Ovary (tissue), 10 donors: ENCODE data around the gene TREML1. TPM values are rescaled to one million over a fixed set of nuclear protein-coding genes. Genes with fewer than 3 reads are reported as not detected.

Source experiments
- DNase-seq, 5 donors: peaks; one replicate each; pipeline ENCODE4 v3.0.0-alpha.2; 2019 to 2020
- H3K27ac ChIP-seq, 2 donors: fragments of 200-600 bp; one replicate each; pipeline versions ENCODE4 v1.5.1 to v1.8.0; 2019 to 2022
- H3K27me3 ChIP-seq: fragments of 200-600 bp; one replicate; pipeline ENCODE4 v1.8.0; 2022
- H3K36me3 ChIP-seq: fragments of 200-600 bp; sonication (generic); one replicate; pipeline ENCODE4 v1.5.1; 2019
- H3K4me1 ChIP-seq: one replicate; pipeline ENCODE4 v1.8.1; 2013; ENCODE audit warnings: mild to moderate bottlenecking, moderate library complexity; ENCODE audit not compliant: insufficient read depth
- H3K4me3 ChIP-seq: fragments of 200-600 bp; sonication (generic); one replicate; pipeline ENCODE4 v1.5.1; 2017
- H3K9me3 ChIP-seq, 2 donors: fragments of 200-600 bp in 1 of 2; sonication (generic) in 1 of 2; one replicate each; pipeline versions ENCODE4 v1.5.1 to v1.8.1; 2013 to 2019; ENCODE audit warnings: mild to moderate bottlenecking in 1 of 2, moderate library complexity in 1 of 2
- CTCF ChIP-seq, 3 donors: fragments of 450-650 bp in 2 of 3; fragments of 200-600 bp in 1 of 3; IDR thresholded peaks; one replicate each; pipeline versions ENCODE4 v1.5.1 to v1.8.0; 2016 to 2022; ENCODE audit warnings: antibody characterized with exemption in 3 of 3, mild to moderate bottlenecking in 1 of 3
- EP300 ChIP-seq: sonication (generic); formaldehyde crosslinking; IDR thresholded peaks from one replicate; pipeline ENCODE4 v1.6.1; 2017; ENCODE audit warnings: antibody characterized with exemption
- POLR2A ChIP-seq: fragments of 450-650 bp; IDR thresholded peaks from one replicate; pipeline ENCODE4 v1.6.1; 2017; ENCODE audit warnings: antibody characterized with exemption, mild to moderate bottlenecking, moderate library complexity
- WGBS, 3 donors: extraction: QIAGEN DNeasy Blood & Tissue Kit in 1 of 3; methylation state at CpG; one replicate each; pipeline versions ENCODE4 v1.1.5 to v1.1.7; 2013 to 2017; 5-methylcytosine and 5-hydroxymethylcytosine counted together
- intact Hi-C, 4 donors: fragments of 100-400 bp; cut with DNase I; formaldehyde crosslinking; loops; one replicate each; pipeline versions ENCODE4 v1.11.0 to v1.15.1; 2022 to 2023
- long read RNA-seq, 3 donors: library from polyadenylated mRNA in 2 of 3; unstranded in 2 of 3; transcript quantifications; one replicate each; pipeline ENCODE4 v2.0.0 and lab custom pipeline, GENCODE V29; 2021 to 2026
- polyA plus RNA-seq, 2 donors: library from polyadenylated mRNA; stranded (reverse); fragments of 200-250 nt in 1 of 2; fragments of 350-450 nt in 1 of 2; fragmentation: Illumina TruSeq in 1 of 2; extraction: RNeasy Lipid Tissue Mini Kit (QIAGEN cat#74804) in 1 of 2; gene quantifications; one replicate each; pipeline ENCODE4 v1.2.3, GENCODE V29; 2013 to 2014
- total RNA-seq, 7 donors: library from RNA; depleted of rRNA in 2 of 7; stranded (reverse); fragments of >200 nt in 2 of 7; fragmentation: NEBNext Ultra II Directional in 3 of 7; extraction: Animal tissue kit (Norgen Biotek cat#: 25700) in 3 of 7; gene quantifications; one replicate each; pipeline versions ENCODE4 v1.1.0 to v1.2.4, GENCODE V29; 2016 to 2023
- donor health status: DM: no; HTN: no; CAD: no; lungs with moderate emphysema.
- donor health status: DM: no; HTN: no; CAD: no.
- donor health status: Bipolar disorder and iron deficiency.
- donor health status: DM: yes; HTN: yes; CAD: no.
- donor health status: DM: no; HTN: no; CAD: no.
- donor health status: DM: yes; HTN: yes; CAD: no.

TREML1 gene, protein sequence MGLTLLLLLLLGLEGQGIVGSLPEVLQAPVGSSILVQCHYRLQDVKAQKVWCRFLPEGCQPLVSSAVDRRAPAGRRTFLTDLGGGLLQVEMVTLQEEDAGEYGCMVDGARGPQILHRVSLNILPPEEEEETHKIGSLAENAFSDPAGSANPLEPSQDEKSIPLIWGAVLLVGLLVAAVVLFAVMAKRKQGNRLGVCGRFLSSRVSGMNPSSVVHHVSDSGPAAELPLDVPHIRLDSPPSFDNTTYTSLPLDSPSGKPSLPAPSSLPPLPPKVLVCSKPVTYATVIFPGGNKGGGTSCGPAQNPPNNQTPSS
- total RNA-seq (1 to 10 TPM in 1 of 7 donors, under 1 TPM in 1, not detected in 5; 0.31 to 3.8 TPM), polyA plus RNA-seq (under 1 TPM; 0.16 to 0.45 TPM)
- long read RNA-seq, donor 1 = 0 reads
- long read RNA-seq, donor 2 = 0 reads
- long read RNA-seq, donor 3, partial matches to known transcripts = 1 of 1 reads
- long read RNA-seq, donor 3, other reads (novel, unspliced or antisense) = 0 of 1 reads

DNA sequence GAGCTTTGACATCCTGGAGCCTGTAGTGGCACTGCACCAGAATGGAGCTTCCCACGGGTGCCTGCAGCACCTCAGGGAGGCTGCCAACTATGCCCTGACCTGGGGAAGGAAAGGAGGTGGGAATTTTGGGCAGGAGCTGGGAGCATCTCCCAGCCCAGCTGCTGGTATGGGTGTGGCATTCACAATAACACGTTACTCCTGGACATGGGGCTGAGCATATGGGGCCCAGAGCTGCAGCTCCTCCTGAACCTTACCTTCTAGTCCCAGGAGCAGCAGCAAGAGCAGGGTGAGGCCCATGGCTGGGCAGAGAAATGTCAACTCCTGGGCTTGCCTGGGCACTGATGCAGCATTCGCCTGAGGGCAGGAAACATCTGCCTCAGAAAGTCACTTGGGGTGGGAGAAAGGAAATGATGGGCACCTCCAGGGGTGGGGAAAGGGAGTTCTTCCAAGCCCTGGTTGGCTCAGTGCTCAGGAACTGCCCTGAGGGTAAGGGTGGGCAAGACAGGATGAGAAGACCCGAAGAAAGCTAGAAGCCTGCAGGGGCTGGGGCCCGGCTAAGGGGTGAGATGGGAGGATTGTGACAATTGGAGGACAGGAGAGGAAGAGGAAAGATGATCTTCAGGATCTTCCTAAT lies at the start of gene TREML1:
Gene TREML1 (minus strand): TSS at position 356 of the 634 bp plus-strand sequence. CDS start 59 bp downstream, at position 297.
- 75 to 87% (median 77%) methylated on average over 5 of the region's 5 CpGs for WGBS, 3 donors
- no peak for TF ChIP-seq CTCF (IDR thresholded peaks at IDR 0.05)
- TF ChIP-seq POLR2A = no peak
- TF ChIP-seq EP300 = no peak
- Histone ChIP-seq H3K36me3 (no peaks in the 10 kb centered on the region), H3K4me1 (no peaks in the 10 kb centered on the region), H3K4me3 (no peak within 1 kb of the TSS), H3K27me3 (no peaks in the 10 kb centered on the region), H3K27ac (no peak within 1 kb of the TSS), H3K9me3 (no peaks in the 10 kb centered on the region)
- intact Hi-C loops = no loop called here
- no peak for DNase-seq

- 72 to 78% (median 73%) methylated on average over 8 of the region's 8 CpGs for WGBS, 3 donors
- DNase-seq = no peak
These were observed 47.6 kb upstream of the TREML1 start for GRCh38 chr6:41201764-41202173.

DNA sequence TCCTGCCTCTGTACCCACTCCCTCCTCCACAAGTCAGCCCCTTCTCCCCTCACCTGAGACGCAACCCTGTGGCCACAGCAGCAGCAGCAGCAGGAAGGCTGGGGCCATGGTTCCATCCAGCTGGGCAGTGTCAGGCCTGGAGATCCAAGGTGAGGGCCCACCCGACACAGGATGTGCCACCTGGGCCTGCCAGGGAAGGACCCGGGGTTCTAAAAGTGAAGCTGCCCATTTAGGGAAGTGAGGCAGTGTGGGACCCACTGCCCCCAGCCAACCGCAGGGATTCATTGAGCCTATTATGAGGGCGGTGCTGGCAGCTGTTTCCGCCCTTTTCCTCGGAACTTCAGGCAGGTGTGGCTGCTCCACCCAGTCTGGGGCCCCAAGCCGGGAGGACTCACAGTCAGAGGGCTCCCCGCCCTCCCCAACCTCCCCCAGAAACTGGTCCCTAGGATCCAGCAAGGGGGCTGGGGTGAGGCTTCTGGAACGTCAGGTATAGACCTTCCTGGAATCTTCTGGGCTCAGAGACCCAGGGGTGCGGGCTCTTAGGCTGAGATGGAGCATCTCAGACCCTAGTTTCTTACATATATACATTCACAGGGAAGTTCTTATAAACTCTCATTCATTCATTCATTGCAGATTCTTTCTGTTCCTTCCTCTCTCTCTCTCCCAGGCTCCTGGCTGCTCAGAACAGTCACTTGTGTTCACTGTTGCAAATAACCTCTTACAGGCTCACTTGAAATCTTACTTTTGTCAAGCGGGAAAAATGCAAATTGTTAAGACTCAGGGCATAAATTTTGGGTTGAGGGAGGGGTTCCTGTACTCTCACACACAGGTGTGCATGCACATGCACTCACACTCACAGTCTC lies 47.0 kb upstream of the TREML1 start, which contains the start of gene TREML2:
Gene TREML2 (minus strand): TSS at position 249 of the 863 bp plus-strand sequence. CDS start 141 bp downstream, at position 108.
- no peaks in the 10 kb centered on the region for H3K27me3 ChIP-seq
- intact Hi-C loops = no loop called here
- H3K36me3 ChIP-seq = no peaks in the 10 kb centered on the region
- TF ChIP-seq CTCF (IDR thresholded peaks at IDR 0.05) (no peak), POLR2A (no peak), EP300 (no peak)
- WGBS, 3 donors = 79 to 83% (median 80%) methylated on average over 9 to 12 of the region's 12 CpGs
- H3K9me3 ChIP-seq = no peaks in the 10 kb centered on the region
- H3K4me1 ChIP-seq = no peaks in the 10 kb centered on the region
- no peak within 1 kb of the TSS for H3K27ac ChIP-seq
- H3K4me3 ChIP-seq = no peak within 1 kb of the TSS
- DNase-seq = no peak

More at GRCh38 chr6:41201764-41202173, 47.6 kb upstream of the TREML1 start:
- Histone ChIP-seq H3K4me3 (no peak overlapping the region), H3K36me3 (no peaks in the 10 kb centered on the region), H3K4me1 (no peaks in the 10 kb centered on the region), H3K27ac (no peak overlapping the region), H3K27me3 (no peaks in the 10 kb centered on the region), H3K9me3 (no peaks in the 10 kb centered on the region)
- intact Hi-C loops = no loop called here
- no peak for TF ChIP-seq EP300
- no peak for TF ChIP-seq POLR2A
- TF ChIP-seq CTCF (IDR thresholded peaks at IDR 0.05) = no peak
